ENCODE measurements around the gene OTUD1. TPM values are rescaled to one million over a fixed set of nuclear protein-coding genes. Genes with fewer than 3 reads are reported as not detected.
"Not testable (repeated sequence)": the region's sequence is repeated elsewhere in the genome, so short reads cannot be mapped to it uniquely, and the experiment has no call there.

Gene OTUD1
- total RNA-seq (10 to 100 TPM; 94.5 to 94.8 TPM), total RNA-seq (12.4 to 157 (median 52.2) reads per million in 172 experiments)
- 18.0 TPM for polyA plus RNA-seq (2013, experiment 1 of 2)
- 39.3 TPM for polyA plus RNA-seq (2013, experiment 2 of 2)

GRCh38 chr10:23438547-23439451 lies at the start of gene OTUD1:
Gene OTUD1, plus strand, starts transcription at chr10:23439075. Its CDS starts 383 bp downstream, at chr10:23439458.
- Histone ChIP-seq H3K36me3 (ENCODE audit: insufficient read depth, low read length) (peaks cover 4% of the 10 kb centered on the region), H3K27ac (ENCODE audit: low read depth in 1 of 2, low read length in 2 of 2) (peak within 1 kb of the TSS; percentile 76 to 81), H3K27me3 (ENCODE audit: control insufficient read depth in 1 of 2, insufficient read depth in 2 of 2, low read length in 2 of 2) (no peaks in the 10 kb centered on the region), H3K4me3 (ENCODE audit: low read length) (peak within 1 kb of the TSS; percentile 74), H3K9me3 (ENCODE audit: control insufficient read depth in 1 of 2, insufficient read depth in 1 of 2, low read length in 2 of 2) (no peaks in the 10 kb centered on the region), H3K4me1 (ENCODE audit: insufficient read depth, low read length) (peaks cover 21% of the 10 kb centered on the region)
- intact Hi-C loops (cut with DNase I, micrococcal nuclease) = loop anchor here (5.0 to 10.0 kb wide), 7 partner anchors 76 to 1914 kb away; partner anchors contain the start of genes ARHGAP21 (in 1 of the 2), C10orf67 (in 1 of the 2), DNAJC1 (in 1 of the 2) and ENKUR (in 1 of the 2)
- ChIA-PET CTCF (interaction anchor here (0.5 to 1.1 kb wide), 3 partner anchors 97 to 1942 kb away, joined by 3 read pairs; no protein-coding TSS in a partner anchor), POLR2A (interaction anchor here (0.6 to 4.5 kb wide), 18 partner anchors 8 to 1184 kb away, joined by 3 to 49 read pairs (median 7); partner anchors contain the start of gene C10orf67)
- Mint-ChIP-seq H3K4me1 (ENCODE audit: low read depth) (peaks cover 42% of the 10 kb centered on the region), H3K4me3 (peak within 1 kb of the TSS; percentile 98), H3K27me3 (no peaks in the 10 kb centered on the region), H3K27ac (peak within 1 kb of the TSS; percentile 99), H3K9me3 (no peaks in the 10 kb centered on the region), H3K36me3 (ENCODE audit: low read depth) (peaks cover 30% of the 10 kb centered on the region)
- no peak for TF ChIP-seq CTCF (IDR thresholded peaks at IDR 0.05)
- ATAC-seq (ENCODE audit: poor library complexity) = peak; percentile 87
- peak; percentile 88 to 98 (median 94) for DNase-seq

GRCh38 chr10:23390408-23390807 lies 48.5 kb upstream of the OTUD1 start:
- H3K27me3 ChIP-seq (ENCODE audit: control insufficient read depth in 1 of 2, insufficient read depth in 2 of 2, low read length in 2 of 2); H3K27me3 Mint-ChIP-seq; intact Hi-C loops (cut with DNase I, micrococcal nuclease); H3K4me1 ChIP-seq (ENCODE audit: insufficient read depth, low read length); H3K9me3 ChIP-seq (ENCODE audit: control insufficient read depth in 1 of 2, insufficient read depth in 1 of 2, low read length in 2 of 2); H3K36me3 Mint-ChIP-seq (ENCODE audit: low read depth); H3K27ac ChIP-seq (ENCODE audit: low read depth in 1 of 2, low read length in 2 of 2); H3K4me3 Mint-ChIP-seq; ATAC-seq (ENCODE audit: poor library complexity); DNase-seq; H3K27ac Mint-ChIP-seq; POLR2A ChIA-PET; H3K4me3 ChIP-seq (ENCODE audit: low read length); H3K36me3 ChIP-seq (ENCODE audit: insufficient read depth, low read length); H3K4me1 Mint-ChIP-seq (ENCODE audit: low read depth); CTCF ChIA-PET; H3K9me3 Mint-ChIP-seq: not testable (repeated sequence)

- Mint-ChIP-seq H3K36me3 (ENCODE audit: low read depth) (no peaks in the 10 kb centered on the region), H3K27me3 (no peaks in the 10 kb centered on the region), H3K27ac (no peak overlapping the region), H3K4me1 (ENCODE audit: low read depth) (no peaks in the 10 kb centered on the region), H3K4me3 (no peak overlapping the region), H3K9me3 (no peaks in the 10 kb centered on the region)
- DNase-seq (no peak), ATAC-seq (ENCODE audit: poor library complexity) (no peak)
- H3K4me1 ChIP-seq (ENCODE audit: insufficient read depth, low read length) = no peaks in the 10 kb centered on the region
- no peak overlapping the region for H3K4me3 ChIP-seq (ENCODE audit: low read length)
- H3K9me3 ChIP-seq (ENCODE audit: control insufficient read depth in 1 of 2, insufficient read depth in 1 of 2, low read length in 2 of 2) = no peaks in the 10 kb centered on the region
- POLR2A ChIA-PET = no interaction called here
- TF ChIP-seq CTCF (IDR thresholded peaks at IDR 0.05) = no peak
- no peaks in the 10 kb centered on the region for H3K27me3 ChIP-seq (ENCODE audit: control insufficient read depth in 1 of 2, insufficient read depth in 2 of 2, low read length in 2 of 2)
- CTCF ChIA-PET = interaction anchor here (1.4 kb wide), 1 partner anchor 76 kb away, joined by 3 read pairs; no protein-coding TSS in a partner anchor
- intact Hi-C loops (cut with DNase I, micrococcal nuclease) = no loop called here
- no peak overlapping the region for H3K27ac ChIP-seq (ENCODE audit: low read depth in 1 of 2, low read length in 2 of 2)
- H3K36me3 ChIP-seq (ENCODE audit: insufficient read depth, low read length) = no peaks in the 10 kb centered on the region
Measured at GRCh38 chr10:23390809-23391208, 48.1 kb upstream of the OTUD1 start.

All from CD4-positive, alpha-beta T cell (primary cell).